GM12878 (cell line): Measurements from ENCODE around the gene FRMD5. TPM values are rescaled to one million over a fixed set of nuclear protein-coding genes. Genes with fewer than 3 reads are reported as not detected.

Experiments
- CHD2 ChIP-seq: IDR thresholded peaks from 2 replicates; pipeline ENCODE4 v1.6.1; 2011; ENCODE audit warnings: low read depth, low read length, improper control_type of control experiment, borderline replicate concordance
- CREB1 ChIP-seq: IDR thresholded peaks from 2 replicates; pipeline ENCODE4 v1.6.1; 2012; ENCODE audit warnings: low read depth, mild to moderate bottlenecking, inconsistent platforms
- E2F8 ChIP-seq: fragments of 450-650 bp; IDR thresholded peaks from 2 replicates; pipeline ENCODE4 v1.6.1; 2018; ENCODE audit warnings: mild to moderate bottlenecking, low read depth, moderate library complexity; ENCODE audit not compliant: partially characterized antibody
- FOS ChIP-seq: IDR thresholded peaks from 3 replicates; pipeline ENCODE4 v1.6.1; 2011; ENCODE audit warnings: borderline replicate concordance; ENCODE audit not compliant: insufficient read length; ENCODE audit errors: extremely low read depth
- FOXK2 ChIP-seq: fragments of 450-650 bp; IDR thresholded peaks from 2 replicates; pipeline ENCODE4 v1.6.1; 2017; ENCODE audit warnings: mild to moderate bottlenecking, moderate library complexity
- IKZF1 ChIP-seq: fragments of 450-650 bp; conservative IDR thresholded peaks from 2 replicates; pipeline ENCODE4 v1.6.1; 2017; ENCODE audit warnings: antibody characterized with exemption, mild to moderate bottlenecking
- JUNB ChIP-seq: IDR thresholded peaks from 2 replicates; pipeline ENCODE4 v1.6.1; 2016; ENCODE audit warnings: antibody characterized with exemption, mild to moderate bottlenecking
- MEF2A ChIP-seq: IDR thresholded peaks from 2 replicates; pipeline ENCODE4 v1.6.1; 2011; ENCODE audit warnings: low read depth, mild to moderate bottlenecking, low read length, moderate library complexity; ENCODE audit not compliant: insufficient read depth
- MLLT1 ChIP-seq: fragments of 450-650 bp; IDR thresholded peaks from 2 replicates; pipeline ENCODE4 v1.6.1; 2016; ENCODE audit warnings: mild to moderate bottlenecking
- MXI1 ChIP-seq: fragments of 150-350 bp; IDR thresholded peaks from 2 replicates; pipeline ENCODE4 v1.6.1; 2011; ENCODE audit warnings: low read depth, mild to moderate bottlenecking, inconsistent platforms, low read length, improper control_type of control experiment
- NBN ChIP-seq: fragments of 450-650 bp; IDR thresholded peaks from 2 replicates; pipeline ENCODE4 v1.6.1; 2016
- POLR2A ChIP-seq: IDR thresholded peaks from 2 replicates; pipeline ENCODE4 v1.6.1; 2011; ENCODE audit warnings: low read depth, mild to moderate bottlenecking, low read length
- RBBP5 ChIP-seq: fragments of 200-600 bp; sonication (generic); conservative IDR thresholded peaks from 2 replicates; pipeline ENCODE4 v1.6.1; 2016
- SPI1 ChIP-seq: IDR thresholded peaks from 2 replicates; pipeline ENCODE4 v1.6.1; 2011; ENCODE audit warnings: low read depth, mild to moderate bottlenecking, low read length, moderate library complexity, borderline replicate concordance; ENCODE audit not compliant: insufficient read depth
- SREBF2 ChIP-seq: IDR thresholded peaks from 2 replicates; pipeline ENCODE4 v1.6.1; 2012; ENCODE audit warnings: mild to moderate bottlenecking, low read length
- SRF ChIP-seq, 2 experiments: IDR thresholded peaks; 2 replicates each; pipeline ENCODE4 v1.6.1; 2011; ENCODE audit warnings: low read depth in 2 of 2, low read length in 2 of 2, mild to moderate bottlenecking in 1 of 2, moderate library complexity in 1 of 2
- TARDBP ChIP-seq: IDR thresholded peaks from 2 replicates; pipeline ENCODE4 v1.6.1; 2016; ENCODE audit warnings: borderline replicate concordance
- TCF7 ChIP-seq: IDR thresholded peaks from 2 replicates; pipeline ENCODE4 v1.6.1; 2014; ENCODE audit warnings: antibody characterized with exemption, borderline replicate concordance
- USF1 ChIP-seq: IDR thresholded peaks from 2 replicates; pipeline ENCODE4 v1.6.1; 2011; ENCODE audit warnings: borderline replicate concordance, low read depth, mild to moderate bottlenecking, moderate library complexity, mixed read lengths, low read length; ENCODE audit not compliant: insufficient read depth; ENCODE audit errors: extremely low read length
- WRNIP1 ChIP-seq: IDR thresholded peaks from 2 replicates; pipeline ENCODE4 v1.6.1; 2011; ENCODE audit warnings: low read depth, low read length, improper control_type of control experiment, borderline replicate concordance
- ZNF384 ChIP-seq: IDR thresholded peaks from 2 replicates; pipeline ENCODE4 v1.6.1; 2012; ENCODE audit warnings: low read depth, mild to moderate bottlenecking, low read length, improper control_type of control experiment, borderline replicate concordance
- polyA plus RNA-seq, 11 experiments: library from polyadenylated mRNA; depleted of rRNA in 4 of 11; unstranded in 6 of 11; stranded (reverse) in 5 of 11; fragments of >200 nt; fragmentation: Nextera tagmentation in 4 of 11; fragmentation: Illumina TruSeq in 1 of 11; extraction: Ambion mirVana in 4 of 11; extraction: Trizol in 1 of 11; gene quantifications; 1 replicate in 1 of 11; 2 replicates in 10 of 11; pipeline versions ENCODE4 v1.2.1 to v1.2.3, GENCODE V29; 2011 to 2016; ENCODE audit warnings: inconsistent platforms in 2 of 11, missing spikeins in 2 of 11, low read depth in 1 of 11
- total RNA-seq, 4 experiments: library from RNA; depleted of rRNA in 3 of 4; stranded (reverse); fragments of >200 nt in 3 of 4; fragmentation: Illumina TruSeq in 1 of 4; extraction: Trizol in 1 of 4; gene quantifications; 2 replicates each; pipeline versions ENCODE4 v1.2.1 to v1.2.3, GENCODE V29; 2013 to 2021
- TF ChIP-seq, protein P1 (sequence below): IDR thresholded peaks from 2 replicates; pipeline ENCODE4 v1.6.1; 2011; ENCODE audit warnings: low read depth, mild to moderate bottlenecking, low read length, moderate library complexity, borderline replicate concordance; ENCODE audit errors: extremely low read depth

FRMD5 gene
- total and polyA plus RNA-seq, 10 of the 15 experiments (the other 5 are each of a cell fraction or from before 2014, with no cell fraction given), result 0.26 to 6.4 (median 0.68) TPM; not detected in 1

- TF ChIP-seq E2F8 (peak; percentile 98), FOXK2 (no peak), MXI1 (peak; percentile 73; the same call in 1 of the 2 replicates), MEF2A (no peak), SRF (IDR thresholded peaks at IDR 0.05; ENCODE audit: low read depth in 2 of 2, low read length in 2 of 2) (no peak), USF1 (no peak), NBN (peak; percentile 94), CREB1 (peak; percentile 94), ZNF384 (no peak), FOS (no peak), WRNIP1 (no peak), TCF7 (no peak), IKZF1 (peak; percentile 83), TARDBP (no peak), MLLT1 (peak; percentile 75), CHD2 (no peak), RBBP5 (no peak), SREBF2 (no peak), JUNB (no peak), POLR2A (peak; percentile 97), SPI1 (no peak)
- TF ChIP-seq, protein P1, sequence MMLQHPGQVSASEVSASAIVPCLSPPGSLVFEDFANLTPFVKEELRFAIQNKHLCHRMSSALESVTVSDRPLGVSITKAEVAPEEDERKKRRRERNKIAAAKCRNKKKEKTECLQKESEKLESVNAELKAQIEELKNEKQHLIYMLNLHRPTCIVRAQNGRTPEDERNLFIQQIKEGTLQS, result no peak
These were observed 370.5 kb downstream of the FRMD5 start, which contains the start of gene MFAP1 (continued) for GRCh38 chr15:43824302-43825246.
